ENCODE data around the gene AGBL4. TPM values are rescaled to one million over a fixed set of nuclear protein-coding genes. Genes with fewer than 3 reads are reported as not detected.
"Not testable (repeated sequence)": the region's sequence is repeated elsewhere in the genome, so short reads cannot be mapped to it uniquely, and the experiment has no call there.

The AGBL4 gene
- total RNA-seq, 1 donor from 2014 or later = not detected

GRCh38 chr1:49424782-49425181 is 599.0 kb downstream of the AGBL4 start:
- DNase-seq = no peak

- DNase-seq = no peak
Observed at GRCh38 chr1:49416758-49417157, 607.0 kb downstream of the AGBL4 start.

GRCh38 chr1:49408346-49408745 is 615.4 kb downstream of the AGBL4 start:
- no peak for DNase-seq

- no peak for DNase-seq
Observed at GRCh38 chr1:49397086-49397485, 626.7 kb downstream of the AGBL4 start.

- DNase-seq = no peak
Observed at GRCh38 chr1:49394200-49394599, 629.6 kb downstream of the AGBL4 start.

GRCh38 chr1:49389699-49390098 is 634.1 kb downstream of the AGBL4 start:
- no peak for DNase-seq

- DNase-seq = peak; percentile 18
Observed at GRCh38 chr1:49364676-49365075, 659.1 kb downstream of the AGBL4 start.

GRCh38 chr1:49363628-49364027 is 660.1 kb downstream of the AGBL4 start:
- no peak for DNase-seq

- no peak for DNase-seq
Observed at GRCh38 chr1:49358036-49358435, 665.7 kb downstream of the AGBL4 start.

- DNase-seq = no peak
Observed at GRCh38 chr1:49356594-49356993, 667.2 kb downstream of the AGBL4 start.

- no peak for DNase-seq
Observed at GRCh38 chr1:49351768-49352167, 672.0 kb downstream of the AGBL4 start.

GRCh38 chr1:49346767-49347349 is 676.9 kb downstream of the AGBL4 start:
- no peak for DNase-seq

- DNase-seq = no peak
Observed at GRCh38 chr1:49340576-49340975, 683.2 kb downstream of the AGBL4 start.

GRCh38 chr1:49339043-49339442 is 684.7 kb downstream of the AGBL4 start:
- DNase-seq = no peak

- DNase-seq = no peak
Observed at GRCh38 chr1:49337251-49337650, 686.5 kb downstream of the AGBL4 start.

GRCh38 chr1:49333906-49334305 is 689.8 kb downstream of the AGBL4 start:
- no peak for DNase-seq

- no peak for DNase-seq
Observed at GRCh38 chr1:49331066-49331852, 692.5 kb downstream of the AGBL4 start.

GRCh38 chr1:49323925-49324540 is 699.7 kb downstream of the AGBL4 start:
- DNase-seq = no peak

- DNase-seq = not testable (repeated sequence)
Observed at GRCh38 chr1:49320493-49320892, 703.3 kb downstream of the AGBL4 start.

GRCh38 chr1:49319426-49319963 is 704.3 kb downstream of the AGBL4 start:
- DNase-seq = no peak

- DNase-seq = no peak
Observed at GRCh38 chr1:49318218-49318617, 705.5 kb downstream of the AGBL4 start.

GRCh38 chr1:49307457-49307856 is 716.3 kb downstream of the AGBL4 start:
- DNase-seq = no peak

- no peak for DNase-seq
Observed at GRCh38 chr1:49306507-49307070, 717.2 kb downstream of the AGBL4 start.

Measured in tongue (tissue), 2 donors.